GM21360 (cell line): ENCODE measurements around the gene RASSF4.

Experiments
- ATAC-seq: cut with Tn5 transposase; IDR thresholded peaks from one replicate; pipeline ENCODE4 v1.9.1; 2021; ENCODE audit warnings: mild to moderate bottlenecking, moderate library complexity; ENCODE audit not compliant: unreplicated experiment

The RASSF4 gene

DNA sequence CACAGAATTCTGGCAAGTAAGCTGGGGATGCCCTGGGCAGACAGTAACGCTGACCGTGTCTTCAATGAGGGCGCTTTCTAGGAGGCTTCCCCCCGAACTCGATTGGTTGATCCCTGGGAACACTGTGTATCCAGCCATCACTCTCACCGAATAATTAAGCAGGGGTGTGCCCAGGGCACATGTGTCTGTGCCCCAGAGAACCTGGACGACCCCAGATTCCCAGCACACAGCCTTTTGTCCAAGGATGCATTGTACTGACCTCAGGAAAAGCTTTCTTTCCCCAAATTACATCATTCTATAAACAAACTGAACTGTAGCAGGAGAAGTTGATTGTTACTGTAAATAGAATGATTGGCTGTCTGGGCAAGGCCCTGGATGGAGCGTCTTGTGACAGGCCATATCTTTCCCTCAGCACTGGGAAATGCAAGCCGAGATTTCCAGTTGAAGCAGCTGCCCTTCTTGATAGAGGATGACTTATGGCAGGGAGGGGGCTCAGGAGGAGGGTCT, 25.6 kb downstream of the RASSF4 start:
- no peak for ATAC-seq

GRCh38 chr10:44986179-44986578, 26.6 kb downstream of the RASSF4 start:
- ATAC-seq = no peak

DNA sequence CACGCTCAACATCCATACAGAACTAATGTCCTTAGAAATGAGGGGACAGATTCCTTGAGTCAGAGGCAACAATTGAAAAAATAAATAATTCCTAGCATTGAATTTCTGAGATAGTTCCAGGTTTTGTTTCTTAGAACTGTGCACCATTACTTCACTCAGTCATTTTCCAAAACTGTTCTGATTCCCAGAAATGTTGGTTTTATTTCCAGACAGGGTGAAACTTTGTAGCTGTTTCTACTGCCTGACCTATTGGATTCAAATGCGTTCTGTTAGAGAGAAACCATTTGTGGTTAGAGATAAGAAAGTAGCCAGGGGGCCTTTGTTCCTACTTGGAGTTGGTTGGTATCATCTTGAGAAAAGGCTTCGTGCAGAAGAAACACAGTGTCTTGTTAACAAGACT, 27.1 kb downstream of the RASSF4 start:
- no peak for ATAC-seq

DNA sequence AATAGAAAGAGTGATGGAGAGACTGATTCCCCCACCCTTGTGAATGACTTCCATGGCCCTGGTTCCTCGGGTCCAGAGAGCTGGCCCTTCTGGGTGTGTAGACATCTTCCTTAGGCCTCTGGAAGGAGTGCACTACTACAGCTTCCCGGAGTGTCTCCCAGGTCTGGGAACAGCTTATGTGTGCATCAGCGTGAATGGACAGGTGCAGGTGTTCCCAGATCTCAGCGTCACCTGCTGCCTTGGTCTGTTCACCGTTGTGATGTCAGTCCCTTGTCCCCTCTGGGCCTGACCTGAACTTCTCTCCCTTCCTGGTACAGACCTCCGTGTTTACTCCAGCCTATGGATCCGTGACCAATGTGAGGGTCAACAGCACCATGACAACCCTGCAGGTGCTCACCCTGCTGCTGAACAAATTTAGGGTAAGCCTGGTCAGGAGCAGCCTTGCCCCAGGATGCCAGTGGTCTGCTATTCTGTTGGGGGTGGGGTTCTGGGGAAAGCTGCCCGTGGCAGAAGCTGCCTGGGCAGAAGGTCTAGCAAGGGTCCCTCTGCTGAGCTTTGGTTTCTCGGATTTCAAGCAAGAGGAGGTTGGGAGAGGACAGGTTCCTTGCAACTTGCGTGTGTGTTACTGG, 29.5 kb downstream of the RASSF4 start:
- ATAC-seq = no peak

GRCh38 chr10:44989597-44990301, 30.1 kb downstream of the RASSF4 start:
- no peak for ATAC-seq

- no peak for ATAC-seq
Observed at GRCh38 chr10:44990302-44990655, 30.7 kb downstream of the RASSF4 start.

DNA sequence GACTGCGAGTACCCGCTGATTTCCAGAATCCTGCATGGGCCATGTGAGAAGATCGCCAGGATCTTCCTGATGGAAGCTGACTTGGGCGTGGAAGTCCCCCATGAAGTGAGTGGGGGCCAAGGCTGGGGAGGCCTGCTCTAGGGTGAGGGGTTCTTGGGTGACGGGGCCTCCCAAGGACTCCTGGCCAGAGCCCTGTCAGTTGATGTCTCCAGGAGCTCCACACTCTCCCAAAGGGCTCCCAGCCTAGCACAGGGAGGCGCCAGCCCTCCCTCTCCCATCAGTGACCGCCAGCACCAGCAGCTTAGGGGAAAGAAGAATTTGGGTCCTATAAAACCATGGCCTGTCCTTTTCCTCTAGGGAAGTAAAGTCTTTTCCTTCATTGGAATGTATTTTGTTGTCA, 31.4 kb downstream of the RASSF4 start:
- no peak for ATAC-seq

GRCh38 chr10:44991571-44991970, 32.0 kb downstream of the RASSF4 start:
- no peak for ATAC-seq

DNA sequence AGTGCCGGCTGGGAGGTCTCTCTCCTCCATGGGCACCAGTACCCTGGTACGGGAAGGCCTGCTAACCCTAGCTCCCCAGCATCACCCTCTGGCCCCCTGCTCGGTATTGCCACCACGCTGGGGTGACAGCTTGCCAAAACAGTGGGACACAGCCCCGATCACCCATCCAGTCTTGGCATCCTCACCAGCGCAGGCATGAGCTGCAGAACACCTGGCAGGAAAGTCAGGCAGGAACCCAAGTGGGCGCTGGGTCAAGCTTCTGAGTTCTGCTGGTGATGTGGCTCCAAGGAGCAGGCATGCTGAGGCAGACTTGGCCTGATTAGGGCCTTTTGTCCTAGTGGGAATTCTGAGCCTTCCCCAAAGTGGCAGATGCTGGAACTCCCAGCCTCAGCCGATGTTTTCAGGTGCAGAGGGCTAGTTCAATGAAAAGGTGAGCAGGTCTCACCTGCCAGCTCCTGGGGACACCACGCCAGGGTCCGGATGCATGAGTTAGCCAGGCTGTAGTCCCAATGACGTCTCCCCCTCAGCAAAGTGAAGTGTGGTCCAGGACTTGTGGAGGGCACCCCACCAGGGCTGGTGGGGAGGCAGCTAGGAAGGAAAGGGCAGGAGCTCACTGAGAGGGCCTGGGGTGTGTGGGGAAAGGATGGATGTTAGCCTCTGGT, 32.6 kb downstream of the RASSF4 start:
- ATAC-seq = no peak

GRCh38 chr10:44992732-44993225, 33.2 kb downstream of the RASSF4 start:
- no peak for ATAC-seq

DNA sequence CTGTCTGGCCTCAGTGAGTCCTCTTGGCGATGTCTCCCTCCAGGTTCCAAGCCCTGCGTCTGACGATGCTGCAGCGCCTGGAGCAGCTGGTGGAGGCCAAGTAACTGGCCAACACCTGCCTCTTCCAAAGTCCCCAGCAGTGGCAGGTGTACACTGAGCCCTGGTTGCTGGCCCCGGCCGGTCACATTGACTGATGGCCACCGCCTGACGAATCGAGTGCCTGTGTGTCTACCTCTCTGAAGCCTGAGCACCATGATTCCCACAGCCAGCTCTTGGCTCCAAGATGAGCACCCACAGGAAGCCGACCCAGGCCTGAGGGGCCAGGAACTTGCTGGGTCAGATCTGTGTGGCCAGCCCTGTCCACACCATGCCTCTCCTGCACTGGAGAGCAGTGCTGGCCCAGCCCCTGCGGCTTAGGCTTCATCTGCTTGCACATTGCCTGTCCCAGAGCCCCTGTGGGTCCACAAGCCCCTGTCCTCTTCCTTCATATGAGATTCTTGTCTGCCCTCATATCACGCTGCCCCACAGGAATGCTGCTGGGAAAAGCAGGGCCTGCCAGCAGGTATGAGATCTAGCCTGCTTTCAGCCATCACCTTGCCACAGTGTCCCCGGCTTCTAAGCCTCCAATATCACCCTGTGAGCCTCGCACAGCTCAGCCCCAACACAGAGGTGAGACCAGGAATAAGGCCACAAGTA, 33.8 kb downstream of the RASSF4 start:
- ATAC-seq = no peak

GRCh38 chr10:44993922-44994751, 34.5 kb downstream of the RASSF4 start:
- no peak for ATAC-seq

- no peak for ATAC-seq
Observed at GRCh38 chr10:44994752-44995530, 35.3 kb downstream of the RASSF4 start.

- ATAC-seq = no peak
Observed at GRCh38 chr10:44995581-44995913, 35.9 kb downstream of the RASSF4 start.

- ATAC-seq = no peak
Observed at GRCh38 chr10:44995914-44996669, 36.5 kb downstream of the RASSF4 start.

GRCh38 chr10:44997105-44997748, 37.6 kb downstream of the RASSF4 start:
- ATAC-seq = no peak

- no peak for ATAC-seq
Observed at GRCh38 chr10:44998146-44998631, 38.6 kb downstream of the RASSF4 start.

GRCh38 chr10:45000138-45000751, 40.6 kb downstream of the RASSF4 start:
- no peak for ATAC-seq
